Lower lobe of right lung (tissue), 2 donors: ENCODE results near the gene ZNF665. TPM values are rescaled to one million over a fixed set of nuclear protein-coding genes. Genes with fewer than 3 reads are reported as not detected.

ENCODE experiments used
- ATAC-seq, 2 donors: fragments of 200-7000 bp; cut with Tn5 transposase; one replicate each; pipeline ENCODE4 v1.9.1; 2020 to 2022; ENCODE audit warnings: mild to moderate bottlenecking in 2 of 2, moderate library complexity in 2 of 2
- DNase-seq: peaks from one replicate; pipeline ENCODE4 v3.0.0-alpha.2; 2020
- H3K27ac ChIP-seq: fragments of 200-600 bp; one replicate; pipeline ENCODE4 v1.8.0; 2022
- H3K27me3 ChIP-seq: fragments of 200-600 bp; one replicate; pipeline ENCODE4 v1.8.0; 2022; ENCODE audit warnings: low read depth
- H3K36me3 ChIP-seq: fragments of 200-600 bp; one replicate; pipeline ENCODE4 v1.8.0; 2022; ENCODE audit warnings: mild to moderate bottlenecking
- H3K4me1 ChIP-seq: fragments of 200-600 bp; one replicate; pipeline ENCODE4 v1.8.0; 2022
- H3K4me3 ChIP-seq: fragments of 200-600 bp; one replicate; pipeline ENCODE4 v1.8.0; 2022; ENCODE audit warnings: mild to moderate bottlenecking
- H3K9me3 ChIP-seq: fragments of 200-600 bp; one replicate; pipeline ENCODE4 v1.8.0; 2022
- CTCF ChIP-seq: fragments of 200-600 bp; IDR thresholded peaks from one replicate; pipeline ENCODE4 v1.8.0; 2022; ENCODE audit warnings: antibody characterized with exemption, mild to moderate bottlenecking
- intact Hi-C: fragments of 100-400 bp; cut with DNase I; formaldehyde crosslinking; loops from one replicate; pipeline ENCODE4 v1.11.0; 2022
- total RNA-seq: library from RNA; stranded (reverse); fragmentation: NEBNext Ultra II Directional; extraction: Animal tissue kit (Norgen Biotek cat#: 25700); gene quantifications from one replicate; pipeline ENCODE4 v1.2.1, GENCODE V29; 2021
- donor health status: DM: no; HTN: yes; CAD: no; lungs with severe emphysema.

Gene ZNF665
- total RNA-seq, 1 donor from 2014 or later, result 4.5 TPM

GRCh38 chr19:53161123-53161522 lies 32.0 kb downstream of the ZNF665 start:
- Histone ChIP-seq H3K4me1 (peaks cover 15% of the 10 kb centered on the region), H3K27ac (no peak overlapping the region), H3K27me3 (no peaks in the 10 kb centered on the region), H3K36me3 (peaks cover 5% of the 10 kb centered on the region), H3K9me3 (peaks cover 48% of the 10 kb centered on the region), H3K4me3 (no peak overlapping the region)
- DNase-seq (no peak), ATAC-seq (no peak)
- intact Hi-C loops, result no loop called here
- TF ChIP-seq CTCF, result no peak

GRCh38 chr19:53160350-53160749 lies 32.8 kb downstream of the ZNF665 start:
- Histone ChIP-seq H3K27me3 (no peaks in the 10 kb centered on the region), H3K4me3 (no peak overlapping the region), H3K27ac (no peak overlapping the region), H3K4me1 (peaks cover 15% of the 10 kb centered on the region), H3K36me3 (peaks cover 3% of the 10 kb centered on the region), H3K9me3 (peaks cover 40% of the 10 kb centered on the region)
- no peak for DNase-seq
- no peak for TF ChIP-seq CTCF
- ATAC-seq, result no peak
- intact Hi-C loops, result no loop called here

GRCh38 chr19:53158119-53158656 lies 35.0 kb downstream of the ZNF665 start:
- TF ChIP-seq CTCF, result no peak
- intact Hi-C loops, result no loop called here
- H3K27ac ChIP-seq, result peak overlapping the region; percentile 76
- H3K4me3 ChIP-seq, result peak overlapping the region; percentile 74
- DNase-seq (peak; percentile 56), ATAC-seq (peak; percentile 60 to 79)
- no peaks in the 10 kb centered on the region for H3K27me3 ChIP-seq
- peaks cover 26% of the 10 kb centered on the region for H3K9me3 ChIP-seq
- peaks cover 15% of the 10 kb centered on the region for H3K4me1 ChIP-seq
- peaks cover 5% of the 10 kb centered on the region for H3K36me3 ChIP-seq

GRCh38 chr19:53157626-53158025 lies 35.5 kb downstream of the ZNF665 start:
- DNase-seq (no peak), ATAC-seq (peak; percentile 15 to 25)
- H3K27me3 ChIP-seq, result no peaks in the 10 kb centered on the region
- H3K4me3 ChIP-seq, result peak overlapping the region; percentile 74
- H3K27ac ChIP-seq, result peak overlapping the region; percentile 76
- no peak for TF ChIP-seq CTCF
- peaks cover 10% of the 10 kb centered on the region for H3K36me3 ChIP-seq
- peaks cover 15% of the 10 kb centered on the region for H3K4me1 ChIP-seq
- intact Hi-C loops, result no loop called here
- peaks cover 25% of the 10 kb centered on the region for H3K9me3 ChIP-seq

GRCh38 chr19:53156850-53157249 lies 36.3 kb downstream of the ZNF665 start:
- intact Hi-C loops, result no loop called here
- no peak for ATAC-seq
- H3K27me3 ChIP-seq, result no peaks in the 10 kb centered on the region
- peak overlapping the region; percentile 74 for H3K4me3 ChIP-seq
- TF ChIP-seq CTCF, result no peak
- H3K9me3 ChIP-seq, result peaks cover 21% of the 10 kb centered on the region
- H3K27ac ChIP-seq, result no peak overlapping the region
- peaks cover 12% of the 10 kb centered on the region for H3K36me3 ChIP-seq
- DNase-seq, result no peak
- H3K4me1 ChIP-seq, result peaks cover 15% of the 10 kb centered on the region
